GM12878 (cell line): ENCODE measurements around the gene CYS1. TPM values are rescaled to one million over a fixed set of nuclear protein-coding genes. Genes with fewer than 3 reads are reported as not detected.

Source experiments
- ATF7 ChIP-seq: fragments of 450-650 bp; IDR thresholded peaks from 2 replicates; pipeline ENCODE4 v1.6.1; 2016; ENCODE audit warnings: low read depth, mild to moderate bottlenecking
- BACH1 ChIP-seq: fragments of 450-650 bp; IDR thresholded peaks from 2 replicates; pipeline ENCODE4 v1.6.1; 2017; ENCODE audit warnings: mild to moderate bottlenecking, borderline replicate concordance
- BMI1 ChIP-seq: fragments of 450-650 bp; IDR thresholded peaks from 2 replicates; pipeline ENCODE4 v1.6.1; 2016; ENCODE audit warnings: mild to moderate bottlenecking, moderate library complexity, borderline replicate concordance
- DPF2 ChIP-seq: fragments of 450-650 bp; IDR thresholded peaks from 2 replicates; pipeline ENCODE4 v1.6.1; 2017; ENCODE audit warnings: mild to moderate bottlenecking
- EED ChIP-seq: sonication (generic); IDR thresholded peaks from 2 replicates; pipeline ENCODE4 v1.6.1; 2016; ENCODE audit warnings: antibody characterized with exemption, low read depth
- EP300 ChIP-seq, 2 experiments: fragments of 150-350 bp in 1 of 2; IDR thresholded peaks; 2 replicates each; pipeline ENCODE4 v1.6.1; 2011 to 2012; ENCODE audit warnings: low read depth in 2 of 2, low read length in 2 of 2, borderline replicate concordance in 1 of 2, improper control_type of control experiment in 1 of 2, inconsistent platforms in 1 of 2; ENCODE audit not compliant: control insufficient read depth in 1 of 2
- LARP7 ChIP-seq: fragments of 450-650 bp; IDR thresholded peaks from 2 replicates; pipeline ENCODE4 v1.6.1; 2017; ENCODE audit warnings: mild to moderate bottlenecking
- MEF2B ChIP-seq: fragments of 450-650 bp; IDR thresholded peaks from 2 replicates; pipeline ENCODE4 v1.6.1; 2018; ENCODE audit warnings: mild to moderate bottlenecking, moderate library complexity; ENCODE audit not compliant: partially characterized antibody, poor library complexity, severe bottlenecking
- MLLT1 ChIP-seq: fragments of 450-650 bp; IDR thresholded peaks from 2 replicates; pipeline ENCODE4 v1.6.1; 2016; ENCODE audit warnings: mild to moderate bottlenecking
- NFXL1 ChIP-seq: fragments of 450-650 bp; IDR thresholded peaks from 2 replicates; pipeline ENCODE4 v1.6.1; 2017; ENCODE audit warnings: antibody characterized with exemption, mild to moderate bottlenecking, borderline replicate concordance
- NFYB ChIP-seq: IDR thresholded peaks from 2 replicates; pipeline ENCODE4 v1.6.1; 2011; ENCODE audit warnings: low read depth, mild to moderate bottlenecking, low read length, improper control_type of control experiment, moderate library complexity; ENCODE audit not compliant: insufficient read depth
- NR2C1 ChIP-seq: fragments of 450-650 bp; IDR thresholded peaks from 2 replicates; pipeline ENCODE4 v1.6.1; 2017; ENCODE audit warnings: antibody characterized with exemption, mild to moderate bottlenecking, moderate library complexity
- NR2C2 ChIP-seq: IDR thresholded peaks from 2 replicates; pipeline ENCODE4 v1.6.1; 2011; ENCODE audit warnings: borderline replicate concordance, low read depth; ENCODE audit not compliant: control insufficient read depth, insufficient read length
- PKNOX1 ChIP-seq: fragments of 450-650 bp; IDR thresholded peaks from 2 replicates; pipeline ENCODE4 v1.6.1; 2016; ENCODE audit warnings: mild to moderate bottlenecking
- POLR2A ChIP-seq: IDR thresholded peaks from 2 replicates; pipeline ENCODE4 v1.6.1; 2011; ENCODE audit warnings: low read depth, mild to moderate bottlenecking, low read length
- POLR2AphosphoS5 ChIP-seq: IDR thresholded peaks from 2 replicates; pipeline ENCODE4 v1.6.1; 2011; ENCODE audit warnings: mild to moderate bottlenecking, low read length, inconsistent platforms
- POU2F2 ChIP-seq: IDR thresholded peaks from 3 replicates; pipeline ENCODE4 v1.6.1; 2011; ENCODE audit warnings: low read depth, mild to moderate bottlenecking, low read length, borderline replicate concordance
- RAD51 ChIP-seq: fragments of 450-650 bp; IDR thresholded peaks from 2 replicates; pipeline ENCODE4 v1.6.1; 2016; ENCODE audit warnings: moderate library complexity, mild to moderate bottlenecking, inconsistent platforms
- RELB ChIP-seq: fragments of 450-650 bp; IDR thresholded peaks from 2 replicates; pipeline ENCODE4 v1.6.1; 2017; ENCODE audit warnings: low read depth, mild to moderate bottlenecking, moderate library complexity
- SKIL ChIP-seq: fragments of 450-650 bp; IDR thresholded peaks from 2 replicates; pipeline ENCODE4 v1.6.1; 2017; ENCODE audit warnings: mild to moderate bottlenecking, low read depth, inconsistent platforms; ENCODE audit not compliant: poor library complexity, severe bottlenecking
- SMAD1 ChIP-seq: fragments of 450-650 bp; IDR thresholded peaks from 2 replicates; pipeline ENCODE4 v1.6.1; 2018; ENCODE audit warnings: mild to moderate bottlenecking, low read depth; ENCODE audit not compliant: partially characterized antibody
- SMARCA5 ChIP-seq: fragments of 450-650 bp; IDR thresholded peaks from 2 replicates; pipeline ENCODE4 v1.6.1; 2017; ENCODE audit warnings: mild to moderate bottlenecking
- TAF1 ChIP-seq: IDR thresholded peaks from 2 replicates; pipeline ENCODE4 v1.6.1; 2011; ENCODE audit warnings: mild to moderate bottlenecking, low read depth, low read length, borderline replicate concordance
- TBL1XR1 ChIP-seq: IDR thresholded peaks from 2 replicates; pipeline ENCODE4 v1.6.1; 2012; ENCODE audit warnings: low read depth, low read length, improper control_type of control experiment
- TCF7 ChIP-seq: IDR thresholded peaks from 2 replicates; pipeline ENCODE4 v1.6.1; 2014; ENCODE audit warnings: antibody characterized with exemption, borderline replicate concordance
- polyA plus RNA-seq, 11 experiments: library from polyadenylated mRNA; depleted of rRNA in 4 of 11; unstranded in 6 of 11; stranded (reverse) in 5 of 11; fragments of >200 nt; fragmentation: Nextera tagmentation in 4 of 11; fragmentation: Illumina TruSeq in 1 of 11; extraction: Ambion mirVana in 4 of 11; extraction: Trizol in 1 of 11; gene quantifications; 1 replicate in 1 of 11; 2 replicates in 10 of 11; pipeline versions ENCODE4 v1.2.1 to v1.2.3, GENCODE V29; 2011 to 2016; ENCODE audit warnings: inconsistent platforms in 2 of 11, missing spikeins in 2 of 11, low read depth in 1 of 11
- total RNA-seq, 4 experiments: library from RNA; depleted of rRNA in 3 of 4; stranded (reverse); fragments of >200 nt in 3 of 4; fragmentation: Illumina TruSeq in 1 of 4; extraction: Trizol in 1 of 4; gene quantifications; 2 replicates each; pipeline versions ENCODE4 v1.2.1 to v1.2.3, GENCODE V29; 2013 to 2021

The CYS1 gene
- total and polyA plus RNA-seq, 10 of the 15 experiments (the other 5 are each of a cell fraction or from before 2014, with no cell fraction given): 0.35 to 6.4 (median 2.5) TPM

GRCh38 chr2:10080536-10081304, 509 bp upstream of the CYS1 start (continued):
- TF ChIP-seq MLLT1 (peak; percentile 64; the same call in 1 of the 2 replicates), BACH1 (peak; percentile 54; the same call in 1 of the 2 replicates), NFXL1 (no peak), LARP7 (peak; percentile 35; the same call in 1 of the 2 replicates), PKNOX1 (no peak), EP300 (IDR thresholded peaks at IDR 0.05; ENCODE audit: borderline replicate concordance in 1 of 2, control insufficient read depth in 1 of 2, low read depth in 2 of 2, low read length in 2 of 2) (peak in 1 of 2 experiments; percentile 77; a peak in 1 of 4 replicates), NR2C2 (no peak), NR2C1 (no peak), TAF1 (peak; percentile 30; the same call in 1 of the 2 replicates), POLR2AphosphoS5 (peak; percentile 53; the same call in 1 of the 2 replicates), POLR2A (peak; percentile 59), MEF2B (peak; percentile 76), RELB (peak; percentile 91), TCF7 (peak; percentile 56; the same call in 1 of the 2 replicates), SKIL (peak; percentile 81), SMARCA5 (no peak), NFYB (0 out of 2 replicates have a peak, but pooled peaks have one; percentile 38), EED (peak; percentile 59; the same call in 1 of the 2 replicates), TBL1XR1 (no peak), RAD51 (no peak), SMAD1 (peak; percentile 13), DPF2 (peak; percentile 70; the same call in 1 of the 2 replicates), POU2F2 (0 out of 3 replicates have a peak, but pooled peaks have one; percentile 20), ATF7 (peak; percentile 43; the same call in 1 of the 2 replicates), BMI1 (no peak)
